Prostate gland (tissue), 2 donors: Measurements from ENCODE around the gene MPZL2. TPM values are rescaled to one million over a fixed set of nuclear protein-coding genes. Genes with fewer than 3 reads are reported as not detected.
A peak's percentile ranks its signal among the peaks of the same experiment; 100 is the strongest.

Source experiments
- DNase-seq: peaks from one replicate; pipeline ENCODE4 v3.0.0-alpha.2; 2019; ENCODE audit warnings: low spot score
- H3K27ac ChIP-seq, 2 donors: fragments of 200-600 bp; sonication (generic); 2 replicates each; pipeline ENCODE4 v1.5.1; 2017 to 2019
- H3K27me3 ChIP-seq: fragments of 200-600 bp; sonication (generic); replicated peaks from 2 replicates; pipeline ENCODE4 v1.5.1; 2019; ENCODE audit not compliant: insufficient read depth
- H3K36me3 ChIP-seq, 2 donors: fragments of 200-600 bp; sonication (generic); 1 replicate in 1 of 2; 2 replicates in 1 of 2; pipeline versions ENCODE4 v1.5.1 to v1.8.1; 2017 to 2019
- H3K4me1 ChIP-seq: fragments of 200-600 bp; sonication (generic); replicated peaks from 2 replicates; pipeline ENCODE4 v1.5.1; 2019
- H3K4me3 ChIP-seq, 2 donors: fragments of 200-600 bp; sonication (generic); 2 replicates each; pipeline ENCODE4 v1.5.1; 2017 to 2019
- H3K9me3 ChIP-seq: fragments of 200-600 bp; sonication (generic); 2 replicates; pipeline ENCODE4 v1.5.1; 2017
- CTCF ChIP-seq, 4 experiments: fragments of 200-600 bp in 2 of 4; fragments of 450-650 bp in 2 of 4; sonication (generic) in 2 of 4; IDR thresholded peaks; 1 replicate in 3 of 4; 2 replicates in 1 of 4; pipeline ENCODE4 v1.5.1; 2016 to 2019; ENCODE audit warnings: antibody characterized with exemption in 4 of 4, mild to moderate bottlenecking in 2 of 4, moderate library complexity in 2 of 4
- POLR2A ChIP-seq: fragments of 450-650 bp; IDR thresholded peaks from one replicate; pipeline ENCODE4 v1.6.1; 2016; ENCODE audit warnings: antibody characterized with exemption, mild to moderate bottlenecking
- POLR2AphosphoS5 ChIP-seq: sonication (generic); formaldehyde crosslinking; IDR thresholded peaks from one replicate; pipeline ENCODE4 v1.6.1; 2017; ENCODE audit warnings: antibody characterized with exemption
- WGBS: methylation state at CpG from one replicate; pipeline ENCODE4 v1.1.5; 2018; 5-methylcytosine and 5-hydroxymethylcytosine counted together
- intact Hi-C: fragments of 100-400 bp; cut with DNase I; formaldehyde crosslinking; loops from one replicate; pipeline ENCODE4 v1.14.2; 2022
- total RNA-seq, 2 donors: library from RNA; depleted of rRNA; stranded (reverse); fragments of >200 nt; gene quantifications; one replicate each; pipeline ENCODE4 v1.1.0, GENCODE V29; 2016

MPZL2 gene
- total RNA-seq, 2 donors from 2014 or later, result 73.7 to 103 TPM

DNA sequence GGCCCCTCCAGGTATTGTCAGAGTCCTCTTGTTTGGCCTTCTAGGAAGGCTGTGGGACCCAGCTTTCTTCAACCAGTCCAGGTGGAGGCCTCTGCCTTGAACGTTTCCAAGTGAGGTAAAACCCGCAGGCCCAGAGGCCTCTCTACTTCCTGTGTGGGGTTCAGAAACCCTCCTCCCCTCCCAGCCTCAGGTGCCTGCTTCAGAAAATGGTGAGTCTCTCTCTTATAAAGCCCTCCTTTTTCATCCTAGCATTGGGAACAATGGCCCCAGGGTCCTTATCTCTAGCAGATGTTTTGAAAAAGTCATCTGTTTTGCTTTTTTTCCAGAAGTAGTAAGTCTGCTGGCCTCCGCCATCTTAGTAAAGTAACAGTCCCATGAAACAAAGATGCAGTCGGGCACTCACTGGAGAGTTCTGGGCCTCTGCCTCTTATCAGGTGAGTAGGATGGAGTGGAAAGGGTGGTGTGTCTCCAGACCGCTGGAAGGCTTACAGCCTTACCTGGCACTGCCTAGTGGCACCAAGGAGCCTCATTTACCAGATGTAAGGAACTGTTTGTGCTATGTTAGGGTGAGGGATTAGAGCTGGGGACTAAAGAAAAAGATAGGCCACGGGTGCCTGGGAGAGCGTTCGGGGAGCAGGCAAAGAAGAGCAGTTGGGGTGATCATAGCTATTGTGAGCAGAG lies 40.6 kb upstream of the MPZL2 start, which contains the start of gene CD3E:
CD3E (plus strand) TSS at position 163 of the 681 bp plus-strand sequence; CDS start at position 386, 223 bp downstream.
- H3K4me3 ChIP-seq, result no peak within 1 kb of the TSS
- H3K27ac ChIP-seq, result no peak within 1 kb of the TSS
- intact Hi-C loops, result no loop called here
- TF ChIP-seq POLR2AphosphoS5 (no peak), CTCF (IDR thresholded peaks at IDR 0.05) (no peak), POLR2A (no peak)
- H3K27me3 ChIP-seq, result no peaks in the 10 kb centered on the region
- DNase-seq, result no peak
- H3K36me3 ChIP-seq, result no peaks in the 10 kb centered on the region
- H3K4me1 ChIP-seq, result no peaks in the 10 kb centered on the region
- WGBS, result 79% methylated on average over 8 of the region's 8 CpGs
- no peaks in the 10 kb centered on the region for H3K9me3 ChIP-seq

GRCh38 chr11:118304227-118304567 lies 40.1 kb upstream of the MPZL2 start:
- no peak for TF ChIP-seq POLR2A
- no peak for TF ChIP-seq CTCF (IDR thresholded peaks at IDR 0.05)
- TF ChIP-seq POLR2AphosphoS5, result no peak
- intact Hi-C loops, result no loop called here
- 86% methylated on average over 1 of the region's 1 CpG for WGBS
- H3K4me3 ChIP-seq, result no peak overlapping the region
- H3K27ac ChIP-seq, result no peak overlapping the region
- H3K36me3 ChIP-seq, result no peaks in the 10 kb centered on the region
- no peaks in the 10 kb centered on the region for H3K9me3 ChIP-seq
- DNase-seq, result no peak
- H3K27me3 ChIP-seq, result no peaks in the 10 kb centered on the region
- H3K4me1 ChIP-seq, result no peaks in the 10 kb centered on the region

GRCh38 chr11:118301600-118302195 lies 37.6 kb upstream of the MPZL2 start:
- Histone ChIP-seq H3K27ac (no peak overlapping the region), H3K27me3 (no peaks in the 10 kb centered on the region), H3K4me1 (no peaks in the 10 kb centered on the region), H3K36me3 (no peaks in the 10 kb centered on the region), H3K9me3 (no peaks in the 10 kb centered on the region), H3K4me3 (no peak overlapping the region)
- TF ChIP-seq POLR2AphosphoS5 (no peak), POLR2A (no peak), CTCF (IDR thresholded peaks at IDR 0.05) (no peak)
- WGBS, result 62% methylated on average over 8 of the region's 8 CpGs
- intact Hi-C loops, result no loop called here
- DNase-seq, result no peak

GRCh38 chr11:118295815-118296454 lies 31.8 kb upstream of the MPZL2 start:
- no peak overlapping the region for H3K4me3 ChIP-seq
- no peaks in the 10 kb centered on the region for H3K36me3 ChIP-seq
- no peak overlapping the region for H3K27ac ChIP-seq
- intact Hi-C loops, result no loop called here
- peak; percentile 28 for DNase-seq
- H3K27me3 ChIP-seq, result no peaks in the 10 kb centered on the region
- WGBS, result 60% methylated on average over 3 of the region's 3 CpGs
- H3K4me1 ChIP-seq, result no peaks in the 10 kb centered on the region
- no peak for TF ChIP-seq POLR2AphosphoS5
- TF ChIP-seq CTCF (IDR thresholded peaks at IDR 0.05), result peak; percentile 21 to 61 (median 54)
- no peaks in the 10 kb centered on the region for H3K9me3 ChIP-seq
